ENCODE measurements around the gene EID2B.

- no peak for TF ChIP-seq CTCF (IDR thresholded peaks at IDR 0.05)
- TF ChIP-seq EP300 (IDR thresholded peaks at IDR 0.05), result no peak
- TF ChIP-seq POLR2A (IDR thresholded peaks at IDR 0.05; ENCODE audit: low read depth), result no peak
Measured at GRCh38 chr19:39494661-39495060, 38.0 kb downstream of the EID2B start.

Data from esophagus muscularis mucosa (tissue), 4 donors.